Measurements from ENCODE around the gene WNT3.

GRCh38 chr17:46732754-46733398 lies 85.6 kb downstream of the WNT3 start:
- TF ChIP-seq ZFP36 (IDR thresholded peaks at IDR 0.05; ENCODE audit: borderline replicate concordance, partially characterized antibody) = no peak
- TF ChIP-seq RCOR1 (IDR thresholded peaks at IDR 0.05; ENCODE audit: low read depth, low read length) = no peak
- no peak for TF ChIP-seq REST (IDR thresholded peaks at IDR 0.05)
- TF ChIP-seq HOXA7 (CRISPR knock-in tag; IDR thresholded peaks at IDR 0.05) = no peak
- no peak for TF ChIP-seq CTCF (IDR thresholded peaks at IDR 0.05)
- TF ChIP-seq RAD21 (conservative IDR thresholded peaks at IDR 0.05 in 1 of 2, IDR thresholded peaks at IDR 0.05 in 1 of 2) = no peak
- no peak for TF ChIP-seq CHD4 (IDR thresholded peaks at IDR 0.05; ENCODE audit: borderline replicate concordance)
- TF ChIP-seq POLR2A (IDR thresholded peaks at IDR 0.05; ENCODE audit: low read length) = no peak
- TF ChIP-seq USF2 (IDR thresholded peaks at IDR 0.05) = no peak
- TF ChIP-seq JUN (IDR thresholded peaks at IDR 0.05) = no peak

All from A549 (cell line).